Immature natural killer cell (primary cell): Measurements from ENCODE around the gene TRNP1. TPM values are rescaled to one million over a fixed set of nuclear protein-coding genes. Genes with fewer than 3 reads are reported as not detected.
"Not testable (repeated sequence)": the region's sequence is repeated elsewhere in the genome, so short reads cannot be mapped to it uniquely, and the experiment has no call there.

Experiments used
- DNase-seq, 3 donors: peaks; one replicate each; pipeline ENCODE4 v3.0.0; 2022; ENCODE audit warnings: mixed read lengths in 1 of 3
- H3K27ac Mint-ChIP-seq, 6 donors: one replicate each; pipeline ENCODE4 v1.8.0; 2020; ENCODE audit warnings: mixed read lengths in 6 of 6, mild to moderate bottlenecking in 5 of 6, inconsistent platforms in 4 of 6, moderate library complexity in 3 of 6
- H3K27me3 Mint-ChIP-seq, 3 donors: one replicate each; pipeline ENCODE4 v1.8.0; 2020 to 2021; ENCODE audit warnings: low read depth in 3 of 3, mild to moderate bottlenecking in 3 of 3, mixed read lengths in 3 of 3, moderate library complexity in 3 of 3, inconsistent platforms in 1 of 3
- H3K36me3 Mint-ChIP-seq, 3 donors: one replicate each; pipeline ENCODE4 v1.8.0; 2020; ENCODE audit warnings: mixed read lengths in 3 of 3, inconsistent platforms in 2 of 3, mild to moderate bottlenecking in 2 of 3
- H3K4me1 Mint-ChIP-seq, 2 donors: one replicate each; pipeline ENCODE4 v1.8.0; 2020; ENCODE audit warnings: inconsistent platforms in 2 of 2, mild to moderate bottlenecking in 2 of 2, mixed read lengths in 2 of 2, moderate library complexity in 1 of 2
- H3K4me3 Mint-ChIP-seq, 5 donors: one replicate each; pipeline ENCODE4 v1.8.0; 2020; ENCODE audit warnings: mild to moderate bottlenecking in 5 of 5, mixed read lengths in 5 of 5, inconsistent platforms in 3 of 5, moderate library complexity in 3 of 5
- H3K9me3 Mint-ChIP-seq, 6 donors: one replicate each; pipeline ENCODE4 v1.8.0; 2020; ENCODE audit warnings: mild to moderate bottlenecking in 6 of 6, mixed read lengths in 6 of 6, inconsistent platforms in 4 of 6, moderate library complexity in 3 of 6
- polyA plus RNA-seq, 3 donors: library from polyadenylated mRNA; unstranded; fragments of 300-500 nt; fragmentation: Illumina TruSeq; gene quantifications; one replicate each; pipeline ENCODE4 v1.2.3, GENCODE V29; 2021

The TRNP1 gene, protein sequence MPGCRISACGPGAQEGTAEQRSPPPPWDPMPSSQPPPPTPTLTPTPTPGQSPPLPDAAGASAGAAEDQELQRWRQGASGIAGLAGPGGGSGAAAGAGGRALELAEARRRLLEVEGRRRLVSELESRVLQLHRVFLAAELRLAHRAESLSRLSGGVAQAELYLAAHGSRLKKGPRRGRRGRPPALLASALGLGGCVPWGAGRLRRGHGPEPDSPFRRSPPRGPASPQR
- polyA plus RNA-seq: not detected

DNA sequence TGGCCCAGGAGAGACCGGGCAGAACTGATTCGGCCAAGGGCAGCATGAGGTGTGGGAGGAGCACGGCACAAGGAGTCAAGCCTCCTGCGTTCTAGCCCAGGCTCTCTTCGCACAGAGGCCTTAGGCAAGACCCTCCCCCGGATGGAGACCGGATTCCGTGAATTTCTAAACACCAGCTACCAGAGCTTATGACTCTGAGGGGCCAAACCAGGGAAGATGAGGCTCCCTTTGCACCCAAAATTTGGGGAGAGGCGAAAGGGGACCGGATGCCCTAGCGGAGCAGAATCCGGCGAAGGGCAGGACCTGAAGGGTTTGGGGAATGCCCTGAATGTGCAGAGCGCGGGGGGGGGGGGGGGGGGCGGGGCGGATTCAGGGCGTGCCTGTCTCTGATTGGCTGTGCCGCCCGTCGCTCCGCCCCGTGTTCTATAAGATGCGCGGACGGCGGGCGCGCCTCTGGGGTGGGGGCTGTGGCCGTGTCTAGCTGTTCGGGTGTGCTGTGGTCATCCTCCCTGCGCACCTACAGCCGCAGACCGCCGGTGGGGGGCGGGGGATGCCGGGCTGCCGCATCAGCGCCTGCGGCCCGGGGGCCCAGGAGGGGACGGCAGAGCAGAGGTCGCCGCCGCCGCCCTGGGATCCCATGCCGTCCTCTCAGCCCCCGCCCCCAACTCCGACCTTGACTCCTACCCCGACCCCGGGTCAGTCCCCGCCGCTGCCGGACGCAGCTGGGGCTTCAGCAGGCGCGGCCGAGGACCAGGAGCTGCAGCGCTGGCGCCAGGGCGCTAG is at the start of gene TRNP1:
TSS of gene TRNP1 (plus strand) at position 456 of the 783 bp plus-strand sequence. CDS start at position 551, 95 bp downstream.
- H3K4me1 Mint-ChIP-seq: peaks cover 16 to 17% of the 10 kb centered on the region in 2 donors
- H3K27ac Mint-ChIP-seq: peak within 1 kb of the TSS in 1 of 6 donors; percentile 55
- peak within 1 kb of the TSS; percentile 74 to 83 (median 82) for H3K4me3 Mint-ChIP-seq

DNA sequence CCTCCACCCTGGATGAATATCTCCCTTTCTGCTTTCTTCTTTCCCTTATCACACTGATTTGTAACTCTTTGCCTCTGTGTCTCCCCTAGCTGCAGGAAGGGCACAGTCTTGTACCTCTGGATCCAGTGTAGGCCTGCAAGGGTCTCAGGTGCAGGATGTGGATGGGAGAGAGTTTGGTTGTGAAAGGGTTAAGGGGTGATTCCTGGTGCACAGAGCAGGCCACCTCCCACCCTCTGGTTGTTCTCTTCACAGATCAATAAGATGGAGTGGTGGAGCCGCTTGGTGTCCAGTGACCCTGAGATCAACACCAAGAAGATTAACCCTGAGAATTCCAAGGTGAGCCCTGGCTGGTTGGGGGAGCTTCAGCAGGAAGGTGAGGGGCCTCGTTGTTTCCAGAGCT is 48.4 kb upstream of the TRNP1 start:
- no peak overlapping the region for H3K27ac Mint-ChIP-seq
- no peaks in the 10 kb centered on the region for H3K4me1 Mint-ChIP-seq
- H3K9me3 Mint-ChIP-seq: no peaks in the 10 kb centered on the region
- H3K4me3 Mint-ChIP-seq: no peak overlapping the region
- H3K27me3 Mint-ChIP-seq: peaks cover 0 to 2% (median 0%) of the 10 kb centered on the region in 3 donors
- DNase-seq: no peak
- H3K36me3 Mint-ChIP-seq: peaks cover 7 to 26% (median 10%) of the 10 kb centered on the region in 3 donors

More for the DNA sequence above, at the start of gene TRNP1:
- H3K36me3 Mint-ChIP-seq: no peaks in the 10 kb centered on the region
- no peaks in the 10 kb centered on the region for H3K9me3 Mint-ChIP-seq
- DNase-seq: peak; percentile 65 to 66 (median 66)
- H3K27me3 Mint-ChIP-seq: peaks cover 17 to 32% (median 21%) of the 10 kb centered on the region in 3 donors

DNA sequence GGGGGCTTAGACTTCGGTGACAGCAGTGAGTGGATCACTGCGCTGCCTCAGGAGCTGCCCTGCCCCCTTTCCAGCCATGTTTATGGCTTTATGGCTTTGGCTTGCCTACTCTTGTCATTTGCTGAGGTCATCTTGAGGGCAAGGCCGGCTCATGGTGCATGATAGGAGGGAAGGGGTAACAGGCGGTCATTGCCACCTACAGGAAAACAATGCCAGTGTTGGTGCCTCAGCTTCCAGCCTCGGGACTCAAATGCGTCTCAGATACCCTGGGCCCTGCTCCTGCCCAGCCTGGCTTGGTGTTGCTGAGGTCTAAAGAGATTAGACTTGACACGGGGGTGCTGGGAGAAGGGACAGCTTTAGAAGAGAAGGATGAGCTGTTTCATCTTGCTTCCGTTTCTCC is 47.8 kb upstream of the TRNP1 start:
- Mint-ChIP-seq H3K4me1 (no peaks in the 10 kb centered on the region), H3K9me3 (no peaks in the 10 kb centered on the region), H3K4me3 (no peak overlapping the region), H3K36me3 (peaks cover 7 to 26% (median 10%) of the 10 kb centered on the region in 3 donors), H3K27ac (no peak overlapping the region), H3K27me3 (peaks cover 0 to 2% (median 0%) of the 10 kb centered on the region in 3 donors)
- no peak for DNase-seq

DNA sequence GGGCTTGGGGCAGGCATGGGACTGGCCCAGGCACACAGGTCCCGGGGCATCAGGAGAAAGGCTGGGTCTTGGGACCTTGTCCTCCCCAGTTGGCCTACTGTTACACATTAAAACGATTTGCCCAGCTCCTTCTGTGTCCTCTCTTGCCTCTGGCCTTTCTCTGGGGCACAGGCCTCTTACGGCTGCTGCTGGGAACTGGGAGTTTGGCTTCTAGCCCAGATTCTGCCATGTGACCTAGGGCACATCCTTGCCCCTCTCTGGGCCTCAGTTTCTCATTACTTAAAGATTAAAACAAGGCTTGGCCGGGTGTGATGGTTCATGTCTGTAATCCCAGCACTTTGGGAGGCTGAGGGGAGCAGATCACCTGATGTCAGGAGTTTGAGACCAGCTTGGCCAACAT is 47.2 kb upstream of the TRNP1 start:
- Mint-ChIP-seq H3K36me3 (peaks cover 7 to 26% (median 10%) of the 10 kb centered on the region in 3 donors), H3K9me3 (no peaks in the 10 kb centered on the region), H3K4me1 (no peaks in the 10 kb centered on the region), H3K27me3 (peaks cover 0 to 2% (median 0%) of the 10 kb centered on the region in 3 donors), H3K4me3 (no peak overlapping the region), H3K27ac (no peak overlapping the region)
- DNase-seq: no peak

DNA sequence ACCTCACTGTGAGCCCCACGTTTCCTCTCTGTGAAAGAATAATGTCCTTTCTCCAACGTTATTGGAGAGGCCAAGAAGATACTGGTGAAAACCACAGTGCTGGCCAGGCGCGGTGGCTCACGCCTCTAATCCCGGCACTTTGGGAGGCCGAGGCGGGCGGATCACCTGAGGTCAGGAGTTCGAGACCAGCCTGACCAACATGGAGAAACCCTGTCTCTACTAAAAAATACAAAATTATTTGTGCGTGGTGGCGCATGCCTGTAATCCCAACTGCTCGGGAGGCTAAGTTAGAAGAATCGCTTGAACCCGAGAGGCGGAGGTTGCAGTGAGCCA is 44.8 kb upstream of the TRNP1 start:
- H3K36me3 Mint-ChIP-seq: peaks cover 0 to 10% (median 10%) of the 10 kb centered on the region in 3 donors
- not testable (repeated sequence) for H3K4me3 Mint-ChIP-seq, H3K27me3 Mint-ChIP-seq, H3K27ac Mint-ChIP-seq, H3K4me1 Mint-ChIP-seq, H3K9me3 Mint-ChIP-seq, DNase-seq

DNA sequence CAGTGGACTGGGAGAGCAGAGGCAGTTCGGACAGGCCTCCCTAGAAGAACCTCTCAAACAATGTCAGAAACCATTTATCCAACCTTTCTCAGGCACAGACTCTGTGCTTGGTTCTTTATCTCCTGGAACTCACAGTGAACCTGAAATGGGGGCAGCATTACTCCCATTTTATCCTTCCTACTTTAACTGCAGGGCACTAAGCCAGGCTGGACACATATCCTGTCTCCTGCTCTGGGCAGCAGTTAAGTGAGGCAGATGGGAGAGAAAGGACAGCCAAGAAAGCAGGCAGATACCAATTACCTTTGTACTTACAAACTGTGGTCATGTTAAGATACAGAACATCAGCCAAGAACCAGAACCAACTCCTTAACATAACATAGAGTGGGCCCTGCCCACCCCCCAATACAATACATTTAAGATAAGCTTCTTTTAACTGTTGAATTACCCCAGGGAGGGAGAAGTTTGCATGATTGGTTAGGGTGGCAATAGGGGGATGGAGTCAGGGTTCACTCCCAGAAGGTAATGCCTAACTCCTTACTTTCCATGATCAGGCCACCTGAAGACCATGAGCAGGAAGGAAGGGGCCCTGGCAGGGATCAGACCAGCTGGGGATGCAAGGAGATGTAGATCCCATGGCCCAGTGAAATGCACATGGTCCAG is 44.1 kb upstream of the TRNP1 start:
- H3K27ac Mint-ChIP-seq: no peak overlapping the region
- peaks cover 0 to 13% (median 10%) of the 10 kb centered on the region in 3 donors for H3K36me3 Mint-ChIP-seq
- no peaks in the 10 kb centered on the region for H3K9me3 Mint-ChIP-seq
- DNase-seq: no peak
- peaks cover 0 to 11% (median 2%) of the 10 kb centered on the region in 3 donors for H3K27me3 Mint-ChIP-seq
- H3K4me1 Mint-ChIP-seq: no peaks in the 10 kb centered on the region
- no peak overlapping the region for H3K4me3 Mint-ChIP-seq

DNA sequence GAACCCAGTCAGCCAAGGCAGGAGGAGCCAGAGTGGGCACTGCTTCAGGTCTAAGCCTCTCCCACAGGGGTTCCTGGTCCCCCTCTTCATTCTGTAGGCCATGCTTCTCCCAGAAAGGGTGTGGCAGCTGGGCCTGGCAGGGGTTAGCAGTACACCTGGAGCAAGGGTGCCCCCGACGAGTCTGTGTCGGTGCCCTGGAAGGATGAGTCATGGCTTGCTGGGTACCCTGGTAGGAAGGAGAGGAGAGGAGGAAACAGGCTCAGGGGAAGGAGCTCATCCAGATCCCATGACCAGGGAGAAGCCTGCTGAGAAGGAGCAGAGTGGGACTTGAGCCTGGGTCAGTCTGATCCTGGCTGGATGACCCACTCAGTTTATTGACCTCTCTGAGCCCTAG is 43.6 kb upstream of the TRNP1 start:
- Mint-ChIP-seq H3K4me1 (no peaks in the 10 kb centered on the region), H3K27me3 (peaks cover 0 to 11% (median 4%) of the 10 kb centered on the region in 3 donors), H3K4me3 (no peak overlapping the region), H3K27ac (no peak overlapping the region), H3K9me3 (no peaks in the 10 kb centered on the region), H3K36me3 (peaks cover 0 to 13% (median 9%) of the 10 kb centered on the region in 3 donors)
- no peak for DNase-seq

DNA sequence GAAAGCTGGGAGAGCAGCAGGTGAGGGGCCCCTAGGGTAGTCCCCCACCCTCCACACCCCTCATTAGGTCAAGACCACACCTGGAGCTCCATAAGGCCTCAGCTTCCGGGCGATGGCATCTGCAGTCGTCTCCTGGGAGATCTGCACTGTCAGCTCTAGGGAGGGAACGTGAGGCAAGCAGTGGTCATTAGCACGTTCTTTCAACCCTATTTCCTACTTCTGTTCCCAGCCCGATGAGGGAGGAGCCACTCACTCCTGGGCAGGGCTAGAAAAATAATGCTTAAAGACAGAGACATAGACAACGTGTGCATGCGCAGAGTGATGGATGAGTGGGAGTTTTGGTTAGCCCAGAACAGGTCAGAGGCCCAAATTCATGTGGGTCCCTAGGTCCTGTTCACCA is 42.9 kb upstream of the TRNP1 start:
- Mint-ChIP-seq H3K4me3 (no peak overlapping the region), H3K27ac (no peak overlapping the region), H3K27me3 (peaks cover under 1 to 9% (median 4%) of the 10 kb centered on the region in 3 donors), H3K4me1 (no peaks in the 10 kb centered on the region), H3K9me3 (no peaks in the 10 kb centered on the region), H3K36me3 (peaks cover 0 to 6% (median 2%) of the 10 kb centered on the region in 3 donors)
- DNase-seq: no peak

DNA sequence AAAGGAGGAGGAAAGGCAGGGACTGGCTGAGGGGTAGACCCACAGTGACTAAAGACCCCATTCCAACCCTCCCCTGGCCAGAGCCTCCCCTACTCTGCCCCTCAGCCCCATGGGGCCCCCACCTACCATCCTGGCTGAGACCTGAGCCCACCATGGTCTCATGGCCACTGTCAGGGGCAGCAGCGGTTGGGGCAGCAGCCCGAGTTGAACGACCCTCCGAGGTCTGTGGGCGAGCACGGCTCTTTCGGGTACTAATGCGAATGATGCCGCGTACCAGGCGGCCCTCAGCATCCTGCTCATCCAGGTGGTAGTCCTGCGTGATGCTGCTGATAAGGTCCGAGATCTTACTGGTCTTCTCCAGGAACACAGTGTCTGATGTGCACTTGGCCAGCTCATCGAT is 42.3 kb upstream of the TRNP1 start:
- no peak for DNase-seq
- Mint-ChIP-seq H3K27ac (no peak overlapping the region), H3K9me3 (no peaks in the 10 kb centered on the region), H3K36me3 (peaks cover 0 to 3% (median 0%) of the 10 kb centered on the region in 3 donors), H3K4me3 (no peak overlapping the region), H3K27me3 (peaks cover 2 to 9% (median 5%) of the 10 kb centered on the region in 3 donors), H3K4me1 (no peaks in the 10 kb centered on the region)

DNA sequence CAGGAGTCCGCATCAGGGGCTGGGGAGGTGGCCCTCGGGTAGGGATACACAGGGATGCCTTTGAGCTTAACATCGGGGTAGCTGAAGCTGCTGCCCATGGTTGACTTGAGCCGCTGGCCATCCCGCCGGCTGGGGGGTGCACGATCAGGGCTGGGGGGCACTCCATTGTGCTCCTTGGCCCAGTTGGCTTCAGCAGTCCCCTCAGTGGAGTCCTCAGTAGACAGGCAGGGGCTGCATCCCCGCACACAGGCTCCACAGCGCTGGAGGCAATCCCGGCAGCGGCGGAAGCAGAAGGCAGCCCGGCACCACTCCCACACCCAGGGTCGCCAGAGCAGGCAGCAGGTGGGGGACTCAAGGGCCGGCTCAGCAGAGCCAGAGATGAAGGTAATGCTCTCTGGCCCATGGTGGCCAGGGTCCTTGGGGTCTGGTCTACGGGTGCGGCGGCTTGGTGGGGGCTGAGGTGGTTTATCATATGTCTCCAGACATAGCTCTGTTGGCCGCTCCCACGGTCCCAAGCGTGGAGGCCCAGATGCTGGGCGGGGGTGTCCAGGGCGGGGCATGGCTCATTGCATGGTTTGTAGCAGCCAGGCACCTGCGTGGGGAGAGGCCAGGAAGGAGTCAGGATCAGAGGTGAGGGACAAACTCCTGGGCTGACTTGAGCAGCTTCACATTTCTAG is 41.5 kb upstream of the TRNP1 start:
- DNase-seq: no peak
- no peaks in the 10 kb centered on the region for H3K4me1 Mint-ChIP-seq
- H3K27ac Mint-ChIP-seq: no peak overlapping the region
- peaks cover 0 to 3% (median 0%) of the 10 kb centered on the region in 3 donors for H3K36me3 Mint-ChIP-seq
- no peaks in the 10 kb centered on the region for H3K9me3 Mint-ChIP-seq
- H3K4me3 Mint-ChIP-seq: no peak overlapping the region
- H3K27me3 Mint-ChIP-seq: peaks cover 2 to 9% (median 8%) of the 10 kb centered on the region in 3 donors

DNA sequence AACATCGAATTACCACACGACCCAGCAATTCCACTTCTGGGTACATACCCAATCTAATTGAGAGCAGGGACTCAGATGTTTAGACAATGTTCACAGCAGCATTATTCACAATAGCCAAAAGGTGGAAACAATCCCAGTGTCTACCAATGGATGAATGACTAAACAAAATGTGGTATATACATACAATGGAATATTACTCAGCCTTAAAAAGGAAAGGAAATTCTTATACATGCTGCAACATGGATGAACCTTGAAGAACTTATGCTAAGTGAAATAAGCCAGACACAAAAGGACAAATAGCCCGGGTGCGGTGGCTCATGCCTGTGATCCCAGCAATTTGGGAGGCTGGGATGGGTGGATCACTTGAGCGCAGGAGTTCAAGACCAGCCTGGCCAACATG is 40.1 kb upstream of the TRNP1 start:
- Mint-ChIP-seq H3K36me3 (peaks cover 0 to 3% (median 0%) of the 10 kb centered on the region in 3 donors), H3K4me1 (no peaks in the 10 kb centered on the region), H3K4me3 (no peak overlapping the region), H3K27me3 (peaks cover 4 to 12% (median 10%) of the 10 kb centered on the region in 3 donors), H3K27ac (no peak overlapping the region), H3K9me3 (no peaks in the 10 kb centered on the region)
- no peak for DNase-seq

DNA sequence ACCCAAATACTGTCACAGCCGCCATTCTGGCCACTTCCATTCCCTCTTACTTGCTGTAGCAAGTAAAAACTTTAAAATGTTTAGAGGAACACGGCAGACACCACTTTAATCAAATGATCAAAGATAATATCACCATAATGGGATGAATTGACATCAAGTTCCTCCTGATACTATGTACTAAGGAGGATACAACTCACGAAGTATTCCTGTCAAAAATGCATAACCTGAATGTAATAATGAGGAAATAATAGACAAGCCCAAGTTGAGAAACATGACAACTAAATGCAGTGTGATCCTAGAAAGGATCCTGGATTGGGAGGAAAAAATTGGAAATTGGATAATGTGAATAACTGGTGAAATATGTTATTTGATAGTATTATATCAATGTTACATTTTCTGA is 37.2 kb upstream of the TRNP1 start:
- Mint-ChIP-seq H3K9me3 (peaks cover 0 to 2% (median 0%) of the 10 kb centered on the region in 6 donors), H3K27me3 (peaks cover 13 to 23% (median 15%) of the 10 kb centered on the region in 3 donors), H3K4me3 (no peak overlapping the region), H3K36me3 (peaks cover 0 to 3% (median 0%) of the 10 kb centered on the region in 3 donors), H3K27ac (no peak overlapping the region), H3K4me1 (peaks cover 7 to 11% of the 10 kb centered on the region in 2 donors)
- DNase-seq: no peak

DNA sequence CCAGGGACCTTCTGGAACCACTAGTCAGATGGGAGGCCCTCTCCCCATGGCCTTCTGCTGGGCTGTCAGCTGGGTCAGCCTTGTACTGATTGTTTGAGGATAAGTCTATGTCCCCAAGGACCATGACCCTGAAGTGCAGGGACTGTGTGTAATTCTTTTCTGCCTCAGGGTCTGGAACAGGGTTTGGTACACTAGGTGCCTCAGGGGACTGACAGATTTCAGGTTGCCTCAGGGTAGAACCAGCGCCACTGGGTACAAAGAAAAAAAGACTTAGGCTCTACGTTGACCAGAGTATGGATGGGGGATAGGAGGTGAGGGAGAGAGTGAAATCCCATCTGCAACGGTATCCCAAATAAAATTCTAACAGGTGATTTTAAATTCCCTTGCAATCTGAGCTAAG is 36.2 kb upstream of the TRNP1 start:
- Mint-ChIP-seq H3K9me3 (peaks cover 0 to 2% (median 0%) of the 10 kb centered on the region in 6 donors), H3K36me3 (peaks cover 0 to 3% (median 0%) of the 10 kb centered on the region in 3 donors), H3K4me1 (peaks cover 7 to 11% of the 10 kb centered on the region in 2 donors), H3K27ac (no peak overlapping the region), H3K27me3 (peaks cover 13 to 28% (median 13%) of the 10 kb centered on the region in 3 donors), H3K4me3 (no peak overlapping the region)
- DNase-seq: no peak
